Measurements from ENCODE around the gene TMEM132A.
A peak's percentile ranks its signal among the peaks of the same experiment; 100 is the strongest.

TMEM132A gene

GRCh38 chr11:60895687-60896086 is 28.6 kb upstream of the TMEM132A start:
- peaks cover 0 to 1% of the 10 kb centered on the region in 2 experiments for H3K4me1 ChIP-seq (ENCODE audit: control insufficient read depth in 1 of 2, insufficient read depth in 2 of 2, low read length in 2 of 2)
- H4K12ac ChIP-seq (ENCODE audit: low read depth, low read length), result no peak overlapping the region
- no peak overlapping the region for H3K4me3 ChIP-seq (ENCODE audit: low read depth, low read length)
- H3K27me3 ChIP-seq (ENCODE audit: insufficient read depth, low read length), result no peaks in the 10 kb centered on the region
- H3K79me2 ChIP-seq (ENCODE audit: control insufficient read depth, insufficient read depth, low read length, poor library complexity), result no peaks in the 10 kb centered on the region
- WGBS (ENCODE audit: extremely low coverage, insufficient coverage, insufficient read length), result no CpG with 5 or more reads among the region's 5 CpGs
- H3K23ac ChIP-seq (ENCODE audit: low read length), result no peak overlapping the region
- H3K36me3 ChIP-seq (ENCODE audit: control insufficient read depth in 1 of 2, insufficient read depth in 2 of 2, low read length in 2 of 2), result peaks cover 32 to 51% of the 10 kb centered on the region in 2 experiments
- no peak for DNase-seq
- H3K18ac ChIP-seq (ENCODE audit: low read length), result no peak overlapping the region
- H3K4ac ChIP-seq (ENCODE audit: low read depth, low read length), result no peak overlapping the region
- no peak overlapping the region for H3K14ac ChIP-seq (ENCODE audit: low read length)
- no peak overlapping the region for H2BK12ac ChIP-seq (ENCODE audit: low read length)
- no peaks in the 10 kb centered on the region for H3K79me1 ChIP-seq (ENCODE audit: low read length)
- no peak overlapping the region for H3K4me2 ChIP-seq (ENCODE audit: low read length)
- H3K27ac ChIP-seq (ENCODE audit: low read depth, low read length), result no peak overlapping the region
- H2AK5ac ChIP-seq (ENCODE audit: low read length), result no peak overlapping the region
- no peak overlapping the region for H2AFZ ChIP-seq (ENCODE audit: insufficient read depth, low read length, poor library complexity)
- H2BK120ac ChIP-seq (ENCODE audit: insufficient read depth, low read length, poor library complexity), result no peak overlapping the region
- no peaks in the 10 kb centered on the region for H3K9me3 ChIP-seq (ENCODE audit: insufficient read depth, low read depth, low read length)
- no peak overlapping the region for H3K9ac ChIP-seq (ENCODE audit: low read length)
- no peak overlapping the region for H4K8ac ChIP-seq (ENCODE audit: low read depth, low read length)
- H2BK5ac ChIP-seq (ENCODE audit: low read depth, low read length, poor library complexity), result no peak overlapping the region
- H4K91ac ChIP-seq (ENCODE audit: low read depth, low read length), result no peak overlapping the region

- Histone ChIP-seq H2AFZ (ENCODE audit: insufficient read depth, low read length, poor library complexity) (no peak overlapping the region), H3K14ac (ENCODE audit: low read length) (no peak overlapping the region), H3K18ac (ENCODE audit: low read length) (no peak overlapping the region), H4K91ac (ENCODE audit: low read depth, low read length) (no peak overlapping the region), H4K12ac (ENCODE audit: low read depth, low read length) (no peak overlapping the region), H2BK12ac (ENCODE audit: low read length) (no peak overlapping the region), H3K23ac (ENCODE audit: low read length) (no peak overlapping the region), H3K4ac (ENCODE audit: low read depth, low read length) (no peak overlapping the region), H3K27ac (ENCODE audit: low read depth, low read length) (no peak overlapping the region), H3K36me3 (ENCODE audit: control insufficient read depth in 1 of 2, insufficient read depth in 2 of 2, low read length in 2 of 2) (peaks cover 40 to 65% of the 10 kb centered on the region in 2 experiments), H3K4me3 (ENCODE audit: low read depth, low read length) (no peak overlapping the region), H3K4me2 (ENCODE audit: low read length) (no peak overlapping the region), H2BK5ac (ENCODE audit: low read depth, low read length, poor library complexity) (no peak overlapping the region), H2AK5ac (ENCODE audit: low read length) (no peak overlapping the region), H3K79me2 (ENCODE audit: control insufficient read depth, insufficient read depth, low read length, poor library complexity) (no peaks in the 10 kb centered on the region), H3K9me3 (ENCODE audit: insufficient read depth, low read depth, low read length) (no peaks in the 10 kb centered on the region), H3K4me1 (ENCODE audit: control insufficient read depth in 1 of 2, insufficient read depth in 2 of 2, low read length in 2 of 2) (no peaks in the 10 kb centered on the region), H3K9ac (ENCODE audit: low read length) (no peak overlapping the region), H2BK120ac (ENCODE audit: insufficient read depth, low read length, poor library complexity) (no peak overlapping the region), H3K27me3 (ENCODE audit: insufficient read depth, low read length) (no peaks in the 10 kb centered on the region), H4K8ac (ENCODE audit: low read depth, low read length) (no peak overlapping the region), H3K79me1 (ENCODE audit: low read length) (no peaks in the 10 kb centered on the region)
- DNase-seq, result no peak
- no CpG with 5 or more reads among the region's 4 CpGs for WGBS (ENCODE audit: extremely low coverage, insufficient coverage, insufficient read length)
Measured at GRCh38 chr11:60897496-60897895, 26.8 kb upstream of the TMEM132A start.

- DNase-seq, result peak; percentile 49 to 79
- H3K79me2 ChIP-seq (ENCODE audit: control insufficient read depth, insufficient read depth, low read length, poor library complexity), result no peaks in the 10 kb centered on the region
- H3K9ac ChIP-seq (ENCODE audit: low read length), result no peak overlapping the region
- no peak overlapping the region for H3K18ac ChIP-seq (ENCODE audit: low read length)
- no peak overlapping the region for H3K23ac ChIP-seq (ENCODE audit: low read length)
- no CpG with 5 or more reads among the region's 12 CpGs for WGBS (ENCODE audit: extremely low coverage, insufficient coverage, insufficient read length)
- H3K4me3 ChIP-seq (ENCODE audit: low read depth, low read length), result no peak overlapping the region
- no peak overlapping the region for H3K4ac ChIP-seq (ENCODE audit: low read depth, low read length)
- H2BK120ac ChIP-seq (ENCODE audit: insufficient read depth, low read length, poor library complexity), result no peak overlapping the region
- H4K12ac ChIP-seq (ENCODE audit: low read depth, low read length), result no peak overlapping the region
- H2AK5ac ChIP-seq (ENCODE audit: low read length), result no peak overlapping the region
- H4K91ac ChIP-seq (ENCODE audit: low read depth, low read length), result no peak overlapping the region
- no peak overlapping the region for H2AFZ ChIP-seq (ENCODE audit: insufficient read depth, low read length, poor library complexity)
- no peak overlapping the region for H3K14ac ChIP-seq (ENCODE audit: low read length)
- no peaks in the 10 kb centered on the region for H3K9me3 ChIP-seq (ENCODE audit: insufficient read depth, low read depth, low read length)
- H3K4me1 ChIP-seq (ENCODE audit: control insufficient read depth in 1 of 2, insufficient read depth in 2 of 2, low read length in 2 of 2), result no peaks in the 10 kb centered on the region
- no peak overlapping the region for H4K8ac ChIP-seq (ENCODE audit: low read depth, low read length)
- H2BK12ac ChIP-seq (ENCODE audit: low read length), result no peak overlapping the region
- no peak overlapping the region for H3K27ac ChIP-seq (ENCODE audit: low read depth, low read length)
- H3K4me2 ChIP-seq (ENCODE audit: low read length), result no peak overlapping the region
- H3K36me3 ChIP-seq (ENCODE audit: control insufficient read depth in 1 of 2, insufficient read depth in 2 of 2, low read length in 2 of 2), result peaks cover 49 to 69% of the 10 kb centered on the region in 2 experiments
- H2BK5ac ChIP-seq (ENCODE audit: low read depth, low read length, poor library complexity), result no peak overlapping the region
- H3K27me3 ChIP-seq (ENCODE audit: insufficient read depth, low read length), result no peaks in the 10 kb centered on the region
- H3K79me1 ChIP-seq (ENCODE audit: low read length), result no peaks in the 10 kb centered on the region
Measured at GRCh38 chr11:60899046-60899936, 25.0 kb upstream of the TMEM132A start.

- Histone ChIP-seq H3K36me3 (ENCODE audit: control insufficient read depth in 1 of 2, insufficient read depth in 2 of 2, low read length in 2 of 2) (peaks cover 49 to 66% of the 10 kb centered on the region in 2 experiments), H3K18ac (ENCODE audit: low read length) (no peak overlapping the region), H2BK12ac (ENCODE audit: low read length) (no peak overlapping the region), H3K4ac (ENCODE audit: low read depth, low read length) (no peak overlapping the region), H4K8ac (ENCODE audit: low read depth, low read length) (no peak overlapping the region), H3K4me1 (ENCODE audit: control insufficient read depth in 1 of 2, insufficient read depth in 2 of 2, low read length in 2 of 2) (peaks cover under 1% of the 10 kb centered on the region in 2 experiments), H3K27ac (ENCODE audit: low read depth, low read length) (no peak overlapping the region), H3K27me3 (ENCODE audit: insufficient read depth, low read length) (no peaks in the 10 kb centered on the region), H3K9ac (ENCODE audit: low read length) (no peak overlapping the region), H3K9me3 (ENCODE audit: insufficient read depth, low read depth, low read length) (no peaks in the 10 kb centered on the region), H3K23ac (ENCODE audit: low read length) (no peak overlapping the region), H2AK5ac (ENCODE audit: low read length) (no peak overlapping the region), H2AFZ (ENCODE audit: insufficient read depth, low read length, poor library complexity) (no peak overlapping the region), H4K91ac (ENCODE audit: low read depth, low read length) (no peak overlapping the region), H3K4me2 (ENCODE audit: low read length) (no peak overlapping the region), H4K12ac (ENCODE audit: low read depth, low read length) (no peak overlapping the region), H3K79me1 (ENCODE audit: low read length) (no peaks in the 10 kb centered on the region), H3K4me3 (ENCODE audit: low read depth, low read length) (no peak overlapping the region), H2BK120ac (ENCODE audit: insufficient read depth, low read length, poor library complexity) (no peak overlapping the region), H3K14ac (ENCODE audit: low read length) (no peak overlapping the region), H3K79me2 (ENCODE audit: control insufficient read depth, insufficient read depth, low read length, poor library complexity) (no peaks in the 10 kb centered on the region), H2BK5ac (ENCODE audit: low read depth, low read length, poor library complexity) (no peak overlapping the region)
- DNase-seq, result no peak
- no CpG with 5 or more reads among the region's 4 CpGs for WGBS (ENCODE audit: extremely low coverage, insufficient coverage, insufficient read length)
Measured at GRCh38 chr11:60899977-60900376, 24.3 kb upstream of the TMEM132A start.

All from trophoblast cell (in vitro differentiated cells and primary cell).